ENCODE results near the gene PHETA1.

The PHETA1 gene

GRCh38 chr12:111409780-111410430 is 41.0 kb upstream of the PHETA1 start:
- TF ChIP-seq, protein P1, sequence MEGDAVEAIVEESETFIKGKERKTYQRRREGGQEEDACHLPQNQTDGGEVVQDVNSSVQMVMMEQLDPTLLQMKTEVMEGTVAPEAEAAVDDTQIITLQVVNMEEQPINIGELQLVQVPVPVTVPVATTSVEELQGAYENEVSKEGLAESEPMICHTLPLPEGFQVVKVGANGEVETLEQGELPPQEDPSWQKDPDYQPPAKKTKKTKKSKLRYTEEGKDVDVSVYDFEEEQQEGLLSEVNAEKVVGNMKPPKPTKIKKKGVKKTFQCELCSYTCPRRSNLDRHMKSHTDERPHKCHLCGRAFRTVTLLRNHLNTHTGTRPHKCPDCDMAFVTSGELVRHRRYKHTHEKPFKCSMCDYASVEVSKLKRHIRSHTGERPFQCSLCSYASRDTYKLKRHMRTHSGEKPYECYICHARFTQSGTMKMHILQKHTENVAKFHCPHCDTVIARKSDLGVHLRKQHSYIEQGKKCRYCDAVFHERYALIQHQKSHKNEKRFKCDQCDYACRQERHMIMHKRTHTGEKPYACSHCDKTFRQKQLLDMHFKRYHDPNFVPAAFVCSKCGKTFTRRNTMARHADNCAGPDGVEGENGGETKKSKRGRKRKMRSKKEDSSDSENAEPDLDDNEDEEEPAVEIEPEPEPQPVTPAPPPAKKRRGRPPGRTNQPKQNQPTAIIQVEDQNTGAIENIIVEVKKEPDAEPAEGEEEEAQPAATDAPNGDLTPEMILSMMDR (IDR thresholded peaks at IDR 0.05), result no peak
- peak overlapping the region; percentile 95 for H3K27ac ChIP-seq
- H3K4me1 ChIP-seq (ENCODE audit: control insufficient read depth in 1 of 2, insufficient read depth in 1 of 2, low read depth in 1 of 2, low read length in 1 of 2), result peaks cover 62 to 73% of the 10 kb centered on the region in 2 experiments
- H3K27me3 ChIP-seq, result no peaks in the 10 kb centered on the region
- no peaks in the 10 kb centered on the region for H3K36me3 ChIP-seq
- H3K4me3 ChIP-seq (ENCODE audit: low read depth in 1 of 2, low read length in 1 of 2), result peak overlapping the region; percentile 25 to 47
- H3K9me3 ChIP-seq, result no peaks in the 10 kb centered on the region

GRCh38 chr12:111409403-111409779 is 40.5 kb upstream of the PHETA1 start:
- Histone ChIP-seq H3K9me3 (no peaks in the 10 kb centered on the region), H3K27ac (peak overlapping the region; percentile 95), H3K36me3 (no peaks in the 10 kb centered on the region), H3K27me3 (peaks cover 4% of the 10 kb centered on the region), H3K4me1 (ENCODE audit: control insufficient read depth in 1 of 2, insufficient read depth in 1 of 2, low read depth in 1 of 2, low read length in 1 of 2) (peaks cover 67 to 78% of the 10 kb centered on the region in 2 experiments), H3K4me3 (ENCODE audit: low read depth in 1 of 2, low read length in 1 of 2) (peak overlapping the region; percentile 25 to 47)
- TF ChIP-seq, protein P1 (IDR thresholded peaks at IDR 0.05), result no peak

DNA sequence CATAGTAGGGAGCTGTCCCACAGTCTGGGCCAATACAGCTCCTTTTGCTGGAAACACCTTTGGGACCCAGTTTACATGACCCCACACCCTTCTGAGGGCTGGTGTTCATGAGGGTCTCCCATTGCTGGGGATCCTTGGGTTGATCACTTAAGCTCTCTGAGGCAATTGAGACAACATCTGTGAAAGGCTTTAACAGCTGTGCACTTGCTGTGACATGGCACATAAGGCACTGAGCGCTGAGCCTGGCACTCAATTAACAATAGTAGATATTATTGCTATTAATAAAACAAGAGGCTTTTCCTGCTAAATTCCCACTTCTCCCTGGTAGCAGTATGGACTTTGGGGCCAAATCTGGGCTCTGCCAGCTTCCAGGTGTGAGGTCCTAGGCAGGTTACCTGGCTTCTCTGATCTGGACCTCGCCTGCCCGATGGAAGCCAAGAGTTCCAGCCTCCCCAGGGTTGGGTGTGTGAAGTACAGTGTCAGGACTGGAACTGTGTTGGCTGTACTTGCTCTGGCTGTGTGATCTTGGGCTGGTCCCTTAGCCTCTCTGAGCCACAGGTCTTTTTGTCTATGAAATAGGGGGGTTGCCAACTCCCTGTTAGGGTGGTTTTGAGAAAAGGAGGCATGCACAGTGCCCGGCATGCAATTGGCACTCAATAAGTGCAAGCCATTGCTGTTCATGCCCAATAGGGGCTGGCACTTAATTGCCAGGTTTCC is 39.9 kb upstream of the PHETA1 start:
- Histone ChIP-seq H3K27ac (peak overlapping the region; percentile 95), H3K27me3 (peaks cover 4% of the 10 kb centered on the region), H3K36me3 (no peaks in the 10 kb centered on the region), H3K4me1 (ENCODE audit: control insufficient read depth in 1 of 2, insufficient read depth in 1 of 2, low read depth in 1 of 2, low read length in 1 of 2) (peaks cover 73 to 82% of the 10 kb centered on the region in 2 experiments), H3K4me3 (ENCODE audit: low read depth in 1 of 2, low read length in 1 of 2) (peak overlapping the region; percentile 25 to 85), H3K9me3 (no peaks in the 10 kb centered on the region)
- TF ChIP-seq, protein P1 (IDR thresholded peaks at IDR 0.05), result no peak

DNA sequence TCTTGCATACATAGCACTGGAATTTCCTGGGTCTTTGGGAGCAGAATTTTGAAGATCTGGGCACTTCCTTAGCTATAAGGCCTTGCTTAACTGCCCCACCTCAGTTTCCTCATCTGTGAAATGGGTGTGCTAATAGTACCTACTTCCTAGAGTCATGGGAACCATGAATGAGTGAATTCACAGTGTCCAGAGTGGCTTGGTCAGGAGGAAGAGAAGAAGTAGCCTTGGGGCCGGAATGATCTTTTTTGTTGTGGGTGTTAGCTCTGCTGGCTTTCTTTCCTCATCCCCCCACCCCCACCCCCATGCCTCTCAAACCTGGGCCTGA is 39.2 kb upstream of the PHETA1 start:
- peak overlapping the region; percentile 85 to 96 for H3K4me3 ChIP-seq (ENCODE audit: low read depth in 1 of 2, low read length in 1 of 2)

DNA sequence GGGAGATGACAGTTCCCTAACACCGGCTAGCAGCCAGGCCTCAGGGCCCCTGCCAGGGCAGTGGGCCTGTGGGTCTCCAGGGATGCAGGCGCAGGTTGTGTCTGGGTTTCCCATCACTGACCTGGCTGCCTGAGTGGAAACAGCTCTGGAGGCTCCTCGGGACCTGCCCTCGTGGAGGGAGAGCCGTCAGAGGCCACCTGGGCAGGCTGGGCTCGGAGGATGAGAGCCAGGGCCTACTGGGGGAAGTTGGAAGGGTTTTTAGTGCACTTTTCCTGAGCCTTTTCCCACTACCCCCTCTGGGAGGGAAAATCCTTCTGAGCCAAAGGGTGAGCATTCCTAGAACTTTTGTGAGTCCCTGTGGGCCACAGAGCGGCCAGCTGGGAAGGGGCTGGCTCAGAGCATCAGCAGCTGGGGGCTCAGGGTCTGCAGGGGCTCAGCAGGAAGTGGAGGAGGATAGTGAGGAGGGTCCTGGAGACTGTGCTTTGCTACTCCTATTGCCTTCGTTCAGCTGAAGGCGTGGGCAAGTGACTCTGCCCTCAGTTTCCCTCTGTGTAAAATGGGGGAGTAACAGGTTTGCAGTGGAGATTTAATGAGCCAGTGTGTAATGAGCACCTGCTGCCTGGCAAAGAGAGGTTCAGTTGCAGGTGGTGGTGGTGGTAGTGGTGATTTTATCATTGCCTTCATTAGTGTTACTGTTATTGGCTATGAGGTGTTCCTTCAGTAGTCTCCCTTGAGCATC is 38.7 kb upstream of the PHETA1 start:
- Histone ChIP-seq H3K4me3 (ENCODE audit: low read depth in 1 of 2, low read length in 1 of 2) (peak overlapping the region; percentile 85 to 96), H3K4me1 (ENCODE audit: control insufficient read depth in 1 of 2, insufficient read depth in 1 of 2, low read depth in 1 of 2, low read length in 1 of 2) (peaks cover 81 to 84% of the 10 kb centered on the region in 2 experiments), H3K27me3 (peaks cover 4% of the 10 kb centered on the region), H3K27ac (peak overlapping the region; percentile 95), H3K36me3 (no peaks in the 10 kb centered on the region), H3K9me3 (no peaks in the 10 kb centered on the region)
- TF ChIP-seq, protein P1 (IDR thresholded peaks at IDR 0.05), result no peak

More for the DNA sequence above, 39.2 kb upstream of the PHETA1 start:
- H3K27ac ChIP-seq, result peak overlapping the region; percentile 95
- peaks cover 4% of the 10 kb centered on the region for H3K27me3 ChIP-seq
- no peaks in the 10 kb centered on the region for H3K36me3 ChIP-seq
- no peaks in the 10 kb centered on the region for H3K9me3 ChIP-seq
- TF ChIP-seq, protein P1 (IDR thresholded peaks at IDR 0.05), result no peak
- H3K4me1 ChIP-seq (ENCODE audit: control insufficient read depth in 1 of 2, insufficient read depth in 1 of 2, low read depth in 1 of 2, low read length in 1 of 2), result peaks cover 77 to 82% of the 10 kb centered on the region in 2 experiments
